UCSD-AML1 (cell line): ENCODE measurements around the gene ZDHHC14.

Experiments used
- DNase-seq: peaks from one replicate; lab custom pipeline; 2025; ENCODE audit not compliant: unreplicated experiment; lab: John Stamatoyannopoulos, UW

The ZDHHC14 gene

DNA sequence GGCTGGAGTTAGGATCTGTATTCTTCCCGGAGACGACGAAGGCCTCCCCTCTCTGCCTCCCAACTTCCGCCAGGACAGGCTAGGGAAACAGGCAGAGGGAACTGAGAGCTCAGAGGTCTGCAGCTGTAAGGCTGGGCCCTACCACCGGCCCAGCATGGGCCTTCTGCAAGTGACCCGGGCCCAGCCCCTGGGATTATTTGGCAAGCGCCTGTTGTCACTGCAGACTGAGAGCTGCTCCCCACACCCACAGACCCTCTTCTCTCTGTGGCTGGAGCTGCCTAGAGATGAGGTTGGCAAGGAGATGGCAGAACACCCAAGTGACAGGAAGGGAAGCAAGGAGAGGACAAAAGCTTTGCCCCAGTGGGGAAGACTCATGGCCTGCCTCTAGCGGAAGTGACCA is 212.6 kb downstream of the ZDHHC14 start:
- DNase-seq, result no peak

DNA sequence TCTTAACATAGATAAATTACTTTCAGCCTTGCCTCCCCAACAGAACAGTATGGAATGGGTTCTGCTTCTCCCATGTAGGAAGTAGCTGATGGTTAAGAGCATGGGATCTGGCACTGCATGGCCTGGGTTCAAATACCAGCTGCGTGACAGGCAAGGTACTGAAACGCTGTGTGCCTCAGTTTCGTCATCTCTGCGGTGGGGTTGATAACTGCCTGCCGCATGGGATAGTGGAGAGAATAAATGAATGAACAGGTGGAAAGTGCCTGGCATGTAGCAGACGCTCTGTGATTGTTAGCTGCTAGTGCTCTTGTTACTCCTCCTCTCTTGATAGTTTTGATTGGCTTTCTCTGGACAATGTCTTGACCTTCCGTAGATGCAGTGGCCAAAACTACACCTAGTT is 213.3 kb downstream of the ZDHHC14 start:
- no peak for DNase-seq

DNA sequence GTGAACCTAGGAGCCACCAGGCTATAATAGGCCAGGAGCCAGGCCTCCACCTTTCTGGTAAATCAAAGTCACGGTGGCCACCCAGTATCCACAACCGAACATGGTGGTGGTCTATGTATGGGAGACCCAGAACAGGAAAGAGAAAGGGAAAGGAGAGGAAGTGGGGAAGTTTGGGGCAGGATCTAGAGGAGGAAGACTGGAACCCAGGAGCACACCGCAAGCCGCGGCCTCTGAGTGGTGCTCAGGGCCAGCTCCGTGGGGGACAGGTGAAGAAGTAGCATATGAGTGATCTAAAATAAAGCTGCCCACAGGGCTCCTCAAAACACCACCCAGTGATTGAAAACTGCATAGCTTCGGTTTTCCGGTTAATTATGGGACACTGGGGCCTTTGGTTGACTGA is 214.8 kb downstream of the ZDHHC14 start:
- DNase-seq, result no peak

DNA sequence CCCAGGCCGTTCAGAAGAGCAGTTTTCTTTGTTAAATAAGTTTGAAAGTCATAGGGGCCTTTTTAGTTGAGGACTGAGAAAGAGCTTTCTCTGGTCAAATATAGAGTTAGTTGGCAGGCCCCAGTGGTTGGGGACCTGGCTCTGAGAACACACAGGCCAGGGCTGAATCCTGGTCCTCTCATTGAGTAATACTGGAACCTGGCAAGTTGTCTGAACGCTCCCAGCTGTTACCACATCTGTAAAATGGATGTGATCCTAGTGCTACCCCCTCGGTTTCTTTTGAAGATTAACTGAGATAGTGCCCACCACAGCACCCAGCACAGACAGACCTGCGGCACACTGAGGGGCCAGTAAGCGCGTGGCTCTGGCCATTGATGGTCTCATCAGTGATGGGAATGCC is 215.5 kb downstream of the ZDHHC14 start:
- no peak for DNase-seq

DNA sequence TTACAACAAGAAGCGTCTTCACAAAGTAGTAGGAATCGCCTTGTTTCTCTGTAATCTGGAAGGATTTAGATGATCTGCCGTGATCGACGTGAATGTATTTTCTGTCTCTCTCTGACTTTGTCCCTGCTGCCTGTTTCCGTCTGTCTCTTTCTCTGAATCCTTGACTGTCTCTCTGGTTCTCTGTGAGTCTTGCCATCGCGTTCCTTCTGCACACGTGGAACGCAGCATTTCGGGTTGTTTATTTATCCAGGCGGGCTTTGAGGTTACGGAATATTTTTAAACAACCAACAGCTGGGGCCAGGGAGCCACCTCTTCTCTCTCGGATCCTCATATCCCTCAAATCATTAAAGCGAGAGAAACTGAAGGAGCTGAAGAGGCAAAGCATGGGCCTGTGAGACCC is 215.9 kb downstream of the ZDHHC14 start:
- no peak for DNase-seq

DNA sequence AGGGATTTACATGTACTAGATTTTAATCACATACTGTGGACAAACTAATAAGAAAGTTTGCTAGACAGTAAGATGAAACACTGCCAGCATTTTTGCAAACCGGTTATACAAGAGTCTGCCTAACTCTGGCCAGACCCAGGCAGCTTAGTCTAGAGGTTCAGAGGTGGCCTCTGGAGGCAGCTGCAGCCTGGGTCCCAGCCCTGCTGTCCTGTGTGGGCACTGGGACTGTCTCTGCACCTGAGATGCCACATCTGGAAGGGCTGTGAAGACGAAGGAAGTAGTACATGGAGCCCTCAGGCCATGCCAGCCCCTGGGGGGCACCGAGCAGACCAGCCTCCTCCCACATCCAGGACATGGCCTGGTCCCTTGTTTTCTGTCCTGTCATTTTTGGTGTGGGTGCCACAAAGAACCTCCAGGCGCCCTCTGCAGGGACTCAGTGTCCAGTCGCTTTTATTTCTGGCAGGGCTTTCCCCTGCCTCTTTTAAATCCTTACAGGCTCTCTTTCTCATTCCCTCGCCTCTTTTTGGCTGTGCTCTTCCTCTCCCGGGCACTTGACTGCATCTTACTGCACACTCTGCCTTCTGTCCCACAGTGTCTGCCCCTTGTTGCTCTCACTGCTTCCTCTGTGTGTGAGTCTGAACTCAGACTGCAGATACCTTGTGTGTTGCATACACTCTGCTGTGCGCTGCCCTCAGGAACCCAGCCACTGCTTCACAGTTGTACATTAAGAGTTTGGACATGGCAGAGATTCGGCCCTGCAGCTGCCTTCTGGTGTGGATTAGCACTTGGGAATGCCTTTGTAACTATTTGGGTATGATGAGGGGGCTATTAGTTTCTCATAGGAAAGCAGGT is 216.7 kb downstream of the ZDHHC14 start:
- peak; percentile 58 for DNase-seq

DNA sequence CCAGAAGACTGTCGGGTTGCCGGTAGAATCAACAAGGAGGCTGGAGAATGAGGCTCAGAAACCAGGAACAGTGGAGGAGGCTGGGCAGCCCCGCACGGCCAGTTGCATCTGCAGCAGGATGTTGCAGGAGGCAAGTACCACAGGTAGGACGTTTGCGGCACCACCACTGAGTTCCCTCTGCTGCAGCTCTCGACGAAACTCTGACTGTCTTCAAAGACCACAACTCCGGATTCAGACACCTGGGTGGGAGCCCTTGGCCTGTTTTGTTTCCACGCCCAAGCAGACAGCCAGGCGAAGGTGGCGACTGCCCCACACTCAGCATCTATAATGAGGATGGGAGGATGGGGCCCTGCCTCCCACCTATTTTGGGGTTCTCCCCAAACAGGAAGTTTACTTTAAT is 218.2 kb downstream of the ZDHHC14 start:
- DNase-seq, result no peak

DNA sequence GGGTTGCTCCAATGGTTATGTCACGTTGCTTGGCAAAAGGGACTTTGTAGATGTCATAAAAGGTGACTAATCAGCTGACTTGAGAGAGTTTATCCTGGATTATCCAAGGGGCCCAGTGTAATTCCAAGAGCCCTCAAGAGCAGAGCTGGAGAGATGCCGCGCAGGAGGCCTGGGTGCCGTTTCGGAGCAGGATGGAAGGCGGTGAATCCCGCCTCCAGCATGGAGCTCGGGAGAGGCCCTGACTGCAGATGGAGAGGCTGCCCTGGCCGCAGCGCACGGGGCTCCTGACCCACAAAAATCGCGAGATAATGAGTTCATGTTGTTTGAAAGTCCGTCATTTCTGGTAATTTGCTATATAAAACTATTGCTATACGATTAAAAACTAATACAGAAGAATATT is 219.8 kb downstream of the ZDHHC14 start:
- DNase-seq, result no peak

DNA sequence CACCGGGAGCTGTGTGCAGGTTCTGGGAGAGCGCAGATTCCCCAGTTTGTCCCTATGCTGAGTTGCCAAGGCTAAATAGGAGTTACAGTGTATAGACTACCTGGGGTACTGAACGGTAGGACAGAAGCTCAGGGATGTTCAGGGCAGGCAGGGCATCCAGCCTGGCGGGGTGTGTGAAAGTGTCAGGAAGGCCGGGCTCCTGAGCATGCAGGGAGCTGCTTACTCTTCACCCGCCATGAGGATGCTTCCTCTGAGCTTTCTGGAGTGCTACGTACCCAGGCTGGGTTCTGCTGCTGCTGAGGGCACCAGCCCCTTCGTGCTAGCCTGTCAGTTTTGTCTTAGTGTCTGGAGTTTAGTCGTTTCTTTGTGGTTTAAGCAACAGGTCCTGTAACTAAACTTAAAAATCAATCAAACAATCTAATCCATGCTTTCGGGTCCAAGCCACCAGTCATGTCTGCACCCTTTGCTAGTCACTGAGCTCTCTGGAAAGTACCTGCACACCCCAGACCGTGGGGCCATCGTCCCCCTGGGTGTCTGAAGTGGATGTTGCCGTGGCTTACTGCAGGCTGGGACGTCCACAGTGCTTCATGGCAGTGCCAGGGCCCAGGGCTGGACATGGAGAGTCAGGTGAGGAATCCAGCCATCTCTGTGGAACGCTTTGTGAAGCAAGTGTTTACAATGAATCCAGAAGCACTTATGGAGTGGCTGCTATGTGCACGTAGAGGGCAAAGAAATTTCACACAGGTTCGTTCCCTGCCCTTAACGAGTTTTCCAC is 221.7 kb downstream of the ZDHHC14 start:
- no peak for DNase-seq

DNA sequence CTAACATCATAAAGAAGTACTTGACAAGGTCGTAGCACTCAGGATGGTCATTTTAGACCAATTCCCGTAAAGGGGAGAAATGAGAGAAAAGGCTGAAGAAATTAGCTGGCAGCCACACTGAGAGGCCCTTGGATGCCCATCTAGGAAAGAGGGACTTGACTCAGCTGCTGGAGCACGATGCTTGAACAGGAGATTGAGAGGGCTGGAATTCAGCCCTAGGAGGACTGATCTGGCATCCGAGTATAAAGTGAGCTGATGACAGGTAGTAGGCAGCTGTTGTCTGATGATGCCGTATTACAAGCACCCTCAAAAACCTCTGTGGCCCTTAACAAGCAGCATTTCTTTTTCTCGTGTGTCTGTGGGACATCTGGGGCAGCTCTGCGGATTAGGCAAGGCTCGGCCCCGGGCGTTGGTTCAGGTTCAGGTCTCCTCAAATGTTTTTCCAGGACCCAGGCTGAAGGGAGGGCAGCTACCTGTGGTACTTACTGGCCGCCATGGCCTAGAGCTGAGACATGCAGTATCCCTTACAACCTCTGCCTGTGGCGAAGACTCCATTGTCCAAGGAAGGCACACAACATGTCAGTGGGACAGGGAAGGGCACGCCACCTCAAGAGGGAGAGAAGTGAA is 222.4 kb downstream of the ZDHHC14 start:
- DNase-seq, result no peak

DNA sequence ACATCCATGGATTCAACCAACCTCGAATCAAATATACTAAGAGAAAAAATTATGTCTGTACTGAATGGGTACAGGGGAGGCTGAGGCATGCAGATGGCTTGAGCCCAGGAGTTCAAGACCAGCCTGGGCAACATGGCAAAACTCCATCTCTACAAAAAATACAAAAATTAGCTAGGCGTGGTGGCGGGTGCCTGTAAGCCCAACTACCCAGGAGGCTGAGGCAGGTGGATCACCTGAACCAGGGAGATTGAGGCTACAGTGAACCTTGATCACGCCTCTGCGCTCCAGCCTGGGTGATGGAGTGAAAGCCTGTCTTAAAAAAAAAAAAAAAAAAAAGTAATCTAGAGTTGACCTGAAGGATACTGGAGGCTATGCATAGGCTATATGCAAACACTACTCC is 223.0 kb downstream of the ZDHHC14 start:
- DNase-seq, result no peak

DNA sequence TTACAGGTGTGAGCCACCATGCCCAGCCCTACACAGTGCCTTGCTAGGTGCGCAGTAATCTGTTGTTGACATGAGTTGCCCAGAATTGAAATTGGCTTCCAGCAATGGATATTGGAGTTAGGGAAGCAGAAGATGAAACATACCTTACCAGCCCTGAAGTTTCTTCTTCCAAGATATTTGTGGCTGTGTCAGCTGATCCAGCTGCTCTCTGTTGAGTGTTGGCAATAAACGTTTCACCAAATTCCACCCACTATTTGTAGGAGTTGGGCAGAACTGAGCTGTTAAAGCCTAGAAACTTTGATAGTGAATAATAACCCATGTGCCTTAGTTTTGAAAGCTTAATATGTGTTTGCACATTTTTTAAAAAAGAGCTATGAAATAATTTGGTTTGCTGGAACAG is 223.8 kb downstream of the ZDHHC14 start:
- no peak for DNase-seq

DNA sequence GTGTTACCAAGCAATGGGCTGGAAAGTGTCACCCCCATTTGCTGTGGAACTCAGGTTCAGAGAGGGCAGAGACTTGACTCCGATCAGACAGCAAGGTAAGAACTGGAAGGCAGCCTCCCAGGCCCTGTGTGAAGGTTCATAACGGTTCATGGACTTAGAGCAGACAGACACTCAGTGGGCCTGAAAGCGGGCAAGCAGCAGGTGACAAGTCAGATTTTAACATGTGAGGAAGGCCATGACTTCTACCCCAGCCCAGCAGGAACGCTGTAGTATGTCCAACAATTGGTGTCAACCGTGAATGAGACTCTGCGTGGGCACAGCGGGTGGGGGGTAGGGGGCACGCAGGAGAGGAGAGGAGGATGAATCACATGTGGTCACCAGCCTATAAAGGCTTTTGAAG is 224.5 kb downstream of the ZDHHC14 start:
- DNase-seq, result no peak

DNA sequence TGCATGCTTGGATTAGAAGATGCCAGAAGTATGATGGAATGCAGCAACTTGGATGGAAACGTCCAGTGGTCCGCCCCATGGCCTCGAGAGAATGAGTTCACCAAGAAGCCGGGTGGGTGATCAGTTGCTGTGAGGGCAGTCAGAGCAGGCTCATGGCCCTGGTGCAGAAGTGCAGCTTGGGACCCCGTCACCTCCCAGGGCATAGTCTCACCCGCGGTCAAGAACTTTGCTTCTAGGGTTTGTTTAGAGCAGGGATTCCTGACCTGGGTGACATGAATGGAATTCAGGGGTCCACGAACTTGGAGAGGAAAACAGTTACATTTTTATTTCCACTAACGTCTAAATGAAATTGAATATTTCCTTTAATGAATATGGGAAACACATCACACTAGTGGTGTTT is 225.5 kb downstream of the ZDHHC14 start:
- DNase-seq, result no peak

DNA sequence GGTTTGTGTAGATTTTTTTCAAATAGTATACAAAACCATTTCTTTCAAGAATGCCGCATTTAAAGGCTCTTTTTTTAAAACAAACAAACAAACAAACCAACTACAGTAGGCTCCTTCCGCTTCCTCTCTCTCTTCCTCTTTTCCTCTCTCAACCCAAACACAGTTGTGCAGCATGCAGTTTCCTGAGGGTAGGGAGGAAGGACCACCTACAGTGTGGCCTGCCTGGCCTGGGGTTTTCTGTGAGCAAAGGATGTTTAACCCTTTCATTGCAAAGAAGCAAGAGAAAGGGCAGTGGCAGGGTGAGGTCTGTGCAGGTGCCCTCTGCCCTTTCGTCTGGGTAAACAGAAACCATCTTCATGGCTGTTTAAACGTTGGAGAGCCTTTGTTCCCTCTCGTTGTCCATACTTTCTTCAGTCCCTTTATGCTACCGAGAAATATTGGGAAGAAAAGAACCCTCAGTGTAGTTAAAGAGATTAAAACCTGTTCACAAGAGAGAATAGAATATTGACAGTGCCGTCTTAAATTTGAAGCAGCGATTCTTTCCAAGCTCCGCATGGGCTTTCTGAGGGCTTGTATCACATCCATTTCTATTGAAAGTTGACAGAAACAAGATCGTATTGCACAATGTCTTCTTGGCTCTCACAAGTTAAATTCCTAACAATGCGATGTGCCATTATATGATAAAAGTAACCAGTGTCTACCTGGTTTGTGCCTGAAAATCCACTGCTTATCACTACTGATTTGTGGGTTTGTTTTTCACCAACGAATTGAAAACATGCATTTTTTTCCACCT is 226.5 kb downstream of the ZDHHC14 start:
- DNase-seq, result peak; percentile 31

DNA sequence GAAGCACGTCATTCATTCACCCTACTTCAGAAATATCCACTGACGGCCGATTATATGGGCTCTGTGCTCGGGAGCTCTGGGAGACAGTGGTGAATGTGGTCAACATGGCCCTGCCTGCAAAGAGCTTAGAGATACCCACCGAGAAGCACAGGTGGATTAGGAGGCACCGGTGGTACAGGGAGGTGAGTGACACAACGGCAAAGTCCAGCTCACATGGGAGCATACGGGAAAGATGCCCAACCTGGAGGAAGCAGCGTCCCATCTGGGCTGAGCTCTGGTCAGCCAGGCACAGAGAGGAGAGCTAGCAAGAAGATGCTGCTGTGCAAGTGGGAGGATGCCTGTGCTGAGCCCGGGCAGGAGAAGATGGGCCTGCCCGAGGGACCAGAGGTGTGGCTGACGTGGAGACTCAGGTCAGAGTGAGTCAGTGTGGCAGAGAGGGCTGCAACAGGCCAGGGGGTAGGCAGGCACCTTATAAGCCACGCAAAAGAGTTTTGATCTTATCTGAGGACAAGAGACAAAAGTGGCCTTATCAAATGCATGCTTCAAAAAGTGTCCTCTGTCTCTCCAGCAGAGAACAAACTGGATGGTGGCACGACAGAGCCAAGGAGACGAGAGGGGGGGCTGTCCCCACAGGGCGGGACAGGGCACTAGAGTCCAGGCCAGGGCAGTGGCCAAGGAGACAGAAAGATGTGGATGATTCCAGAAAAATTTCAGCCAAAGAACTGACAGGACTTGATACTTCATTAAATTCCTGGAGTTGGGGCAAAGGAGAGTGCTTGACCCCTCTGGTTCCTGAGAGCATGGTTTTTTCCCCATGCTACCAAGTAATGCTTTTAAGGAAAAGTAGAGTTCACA is 227.5 kb downstream of the ZDHHC14 start:
- DNase-seq, result no peak

DNA sequence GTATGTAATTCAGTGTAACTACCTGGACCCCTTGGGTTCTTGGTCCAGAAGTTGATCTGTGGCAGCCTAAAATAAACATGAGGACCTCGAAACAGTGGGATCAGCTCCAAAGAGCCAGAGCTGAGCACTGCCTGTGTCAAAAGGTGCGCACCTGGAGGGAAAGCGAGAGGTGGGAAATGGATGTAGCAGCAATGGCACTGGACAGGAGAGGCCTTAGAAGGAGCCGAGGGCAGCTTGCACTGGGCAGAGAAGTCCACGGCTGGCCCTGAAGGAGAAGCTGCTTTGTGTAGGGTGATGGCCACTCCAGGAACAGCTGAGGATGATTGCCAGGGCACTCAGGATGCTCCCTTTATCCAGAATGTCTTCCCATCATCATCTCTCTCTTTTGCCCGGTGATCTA is 228.1 kb downstream of the ZDHHC14 start:
- DNase-seq, result no peak

DNA sequence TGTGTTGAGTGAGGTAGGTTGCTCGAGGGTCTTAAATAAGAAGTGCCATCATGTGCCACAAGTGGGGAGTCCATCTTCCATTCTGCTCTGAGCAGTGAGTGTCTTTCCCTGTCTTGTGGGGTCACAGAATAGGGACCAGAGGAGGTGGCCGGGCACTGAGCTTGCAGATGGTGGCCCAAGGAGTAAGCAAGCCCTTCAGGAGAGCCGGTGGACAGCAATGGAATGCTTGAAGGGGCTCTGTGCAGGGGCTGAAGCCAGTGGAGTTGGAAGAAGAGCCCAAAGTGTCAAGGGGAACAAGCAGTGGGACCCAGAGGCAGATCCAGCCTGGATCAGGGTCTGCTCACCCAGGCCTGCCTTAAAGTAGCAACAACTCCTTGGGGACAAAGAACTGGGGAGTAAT is 228.6 kb downstream of the ZDHHC14 start:
- DNase-seq, result no peak

DNA sequence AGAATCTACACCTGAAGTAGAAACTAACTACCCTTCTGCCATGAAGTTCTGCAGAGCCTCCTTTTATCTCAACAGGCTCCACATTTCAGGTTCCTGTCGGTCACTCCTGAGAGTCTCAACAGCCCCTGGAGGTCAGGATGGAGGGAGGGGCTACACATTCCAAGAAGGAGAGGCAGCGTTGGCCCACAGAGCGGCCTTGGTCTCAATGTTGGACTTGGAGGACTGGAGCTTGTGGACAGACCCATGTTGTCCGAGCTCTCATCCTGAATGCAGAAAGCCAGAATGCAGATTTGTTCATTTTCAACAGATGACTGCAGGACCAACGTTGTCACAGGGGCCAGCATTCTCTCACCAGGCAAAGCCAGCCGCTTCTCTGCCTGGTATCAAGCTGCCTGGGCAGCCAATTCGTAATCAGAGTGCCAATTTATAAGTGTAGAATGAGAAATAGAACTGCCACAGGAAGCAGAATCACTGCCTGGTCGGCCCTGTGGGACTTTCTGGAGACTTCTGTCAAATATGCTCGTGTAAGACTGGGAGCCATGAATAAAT is 229.5 kb downstream of the ZDHHC14 start:
- no peak for DNase-seq

DNA sequence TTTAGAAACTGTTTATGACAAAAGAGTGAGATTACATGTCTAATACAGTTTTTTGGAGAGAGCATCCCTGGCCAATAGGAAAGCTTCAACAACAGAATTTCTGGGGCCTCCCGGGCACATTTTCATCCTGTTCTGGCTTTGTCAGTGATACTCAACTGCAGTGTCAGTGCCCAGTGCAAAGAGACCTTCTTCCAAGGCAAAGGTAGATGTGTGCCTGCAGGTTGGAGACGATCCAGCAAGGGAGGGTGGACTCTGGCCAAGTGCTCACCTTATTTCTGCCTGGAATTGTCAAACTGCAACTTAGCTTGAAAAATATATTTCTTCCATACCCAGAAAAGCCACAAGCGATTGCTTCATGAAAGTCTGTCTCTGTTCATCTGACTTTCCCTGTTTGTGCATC is 230.4 kb downstream of the ZDHHC14 start:
- DNase-seq, result no peak
